ENCODE measurements around the gene AK3.
A peak's percentile ranks its signal among the peaks of the same experiment; 100 is the strongest.

AK3 gene

GRCh38 chr9:4738866-4739586, 2.0 kb downstream of the AK3 start:
- peak overlapping the region; percentile 71 for H3K4me3 ChIP-seq (ENCODE audit: low read length)
- no peak for TF ChIP-seq ZNF274 (IDR thresholded peaks at IDR 0.05; ENCODE audit: low read depth, low read length)

DNA sequence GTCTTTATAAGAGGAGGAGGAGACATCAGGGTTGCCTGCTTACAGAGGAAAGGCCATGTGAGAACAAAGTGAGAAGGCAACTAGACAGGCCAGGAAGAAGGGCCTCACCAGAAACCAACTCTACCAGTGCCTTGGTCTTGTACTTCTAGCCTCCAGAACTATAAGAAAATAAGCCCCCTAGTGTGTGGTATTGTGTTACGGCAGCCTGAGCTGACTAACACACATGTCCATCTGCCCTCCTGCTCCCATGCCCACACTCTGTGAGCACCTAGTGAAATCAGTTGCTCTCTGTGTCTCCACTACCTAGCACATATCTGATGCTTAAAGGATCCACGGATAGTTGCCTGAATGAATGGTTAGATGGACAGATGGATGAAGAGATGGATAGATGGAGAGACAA, 6.9 kb downstream of the AK3 start:
- H3K4me3 ChIP-seq (ENCODE audit: low read length), result no peak overlapping the region
- no peak for TF ChIP-seq ZNF274 (IDR thresholded peaks at IDR 0.05; ENCODE audit: low read depth, low read length)

DNA sequence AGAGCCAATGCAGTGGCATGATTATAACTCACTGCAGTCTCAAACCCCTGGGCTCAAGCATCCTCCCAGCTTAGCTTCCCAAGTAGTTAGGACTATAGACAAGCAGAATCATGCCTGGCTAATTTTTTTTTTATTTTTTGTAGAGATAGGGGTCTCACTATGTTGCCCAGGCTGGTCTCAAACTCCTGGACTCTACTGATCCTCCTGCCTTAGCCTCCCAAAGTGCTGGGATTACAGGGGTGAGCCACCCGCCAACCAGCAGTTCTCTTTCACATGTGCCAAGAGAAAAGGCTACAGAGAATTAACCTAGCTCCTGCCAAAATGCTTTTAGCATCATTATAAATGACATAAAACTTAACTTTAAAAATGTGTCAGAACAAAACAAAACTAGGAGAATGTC, 8.1 kb downstream of the AK3 start:
- H3K4me3 ChIP-seq (ENCODE audit: low read length), result no peak overlapping the region
- TF ChIP-seq ZNF274 (IDR thresholded peaks at IDR 0.05; ENCODE audit: low read depth, low read length), result no peak

DNA sequence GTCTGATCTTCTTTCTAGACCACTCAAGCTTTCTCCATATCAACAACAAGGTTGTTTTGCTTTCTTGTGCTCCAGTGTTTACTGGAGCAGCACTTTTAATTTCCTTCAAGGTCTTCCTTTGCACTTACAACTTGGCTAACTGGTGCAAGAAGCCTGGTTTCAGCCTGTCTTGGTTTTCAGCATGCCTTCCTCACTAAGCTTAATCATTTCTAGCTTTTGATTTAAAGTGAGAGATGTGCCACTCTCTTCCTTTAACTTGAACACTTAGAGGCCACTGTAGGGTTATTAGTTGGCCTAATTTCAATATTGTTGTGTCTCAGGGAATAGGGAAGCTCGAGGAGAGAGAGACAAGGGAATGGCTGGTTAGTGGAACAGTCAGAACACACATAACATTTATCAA, 13.4 kb downstream of the AK3 start:
- TF ChIP-seq ZNF274 (IDR thresholded peaks at IDR 0.05; ENCODE audit: low read depth, low read length), result no peak
- H3K4me3 ChIP-seq (ENCODE audit: low read length), result no peak overlapping the region

DNA sequence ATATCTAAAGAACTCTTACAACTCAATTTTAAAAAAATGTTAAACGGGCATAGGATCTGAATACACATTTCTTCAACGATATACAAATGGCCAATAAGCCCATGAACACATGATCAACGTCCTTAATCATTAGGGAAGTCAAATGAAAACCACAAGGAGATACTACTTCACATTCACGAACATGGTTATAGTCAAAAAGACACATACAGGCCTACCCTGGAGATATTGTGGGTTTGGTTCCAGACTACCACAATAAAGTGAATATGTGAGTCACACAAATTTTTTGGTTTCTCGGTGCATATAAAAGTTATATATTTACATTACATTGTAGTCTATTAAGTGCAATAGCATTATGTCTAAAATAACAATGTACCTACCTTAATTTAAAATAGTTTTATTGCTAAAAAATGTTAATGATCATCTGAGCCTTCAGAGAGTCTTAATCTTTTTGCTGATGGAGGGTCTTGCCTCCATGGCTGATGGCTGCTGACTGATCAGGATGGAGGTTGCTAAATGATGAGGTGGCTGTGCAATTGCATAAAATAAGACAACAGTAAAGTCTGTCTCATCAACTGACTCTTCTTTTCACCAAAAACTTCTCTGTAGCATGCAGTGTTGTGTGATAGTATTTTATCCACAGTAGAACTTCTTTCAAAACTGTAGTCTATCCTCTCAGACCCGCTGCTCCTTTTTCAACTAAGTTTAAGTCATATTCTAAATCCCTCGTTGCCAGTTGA, 15.1 kb downstream of the AK3 start:
- no peak for TF ChIP-seq ZNF274 (IDR thresholded peaks at IDR 0.05; ENCODE audit: low read depth, low read length)
- no peak overlapping the region for H3K4me3 ChIP-seq (ENCODE audit: low read length)

DNA sequence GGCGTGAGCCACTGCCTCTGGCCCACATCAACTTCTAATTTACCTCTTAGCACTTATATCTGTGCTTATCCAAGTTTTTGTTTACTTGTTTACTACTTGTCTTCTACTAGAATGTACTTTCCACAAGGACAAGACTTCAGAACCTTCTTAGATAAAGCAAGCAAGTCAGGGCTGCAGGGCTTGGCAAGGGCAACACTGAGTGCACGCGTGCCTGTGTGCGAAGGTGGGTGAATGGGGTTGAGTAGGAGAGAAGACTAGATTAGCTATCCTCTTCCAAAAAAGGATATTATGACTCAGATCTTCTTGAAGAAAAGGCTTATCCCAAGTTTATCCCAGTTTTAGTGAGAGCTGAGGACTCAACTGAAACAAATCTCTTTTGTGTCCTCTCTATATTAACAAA, 19.3 kb downstream of the AK3 start:
- TF ChIP-seq ZNF274 (IDR thresholded peaks at IDR 0.05; ENCODE audit: low read depth, low read length), result no peak
- H3K4me3 ChIP-seq (ENCODE audit: low read length), result no peak overlapping the region

GRCh38 chr9:4718911-4719310, 22.1 kb downstream of the AK3 start:
- no peak for TF ChIP-seq ZNF274 (IDR thresholded peaks at IDR 0.05; ENCODE audit: low read depth, low read length)
- no peak overlapping the region for H3K4me3 ChIP-seq (ENCODE audit: low read length)

- TF ChIP-seq ZNF274 (IDR thresholded peaks at IDR 0.05; ENCODE audit: low read depth, low read length), result no peak
- H3K4me3 ChIP-seq (ENCODE audit: low read length), result no peak overlapping the region
Observed at GRCh38 chr9:4717815-4718214, 23.2 kb downstream of the AK3 start.

- no peak for TF ChIP-seq ZNF274 (IDR thresholded peaks at IDR 0.05; ENCODE audit: low read depth, low read length)
- H3K4me3 ChIP-seq (ENCODE audit: low read length), result no peak overlapping the region
Observed at GRCh38 chr9:4716163-4716562, 24.8 kb downstream of the AK3 start.

GRCh38 chr9:4714266-4715016, 26.6 kb downstream of the AK3 start:
- no peak overlapping the region for H3K4me3 ChIP-seq (ENCODE audit: low read length)
- TF ChIP-seq ZNF274 (IDR thresholded peaks at IDR 0.05; ENCODE audit: low read depth, low read length), result no peak

DNA sequence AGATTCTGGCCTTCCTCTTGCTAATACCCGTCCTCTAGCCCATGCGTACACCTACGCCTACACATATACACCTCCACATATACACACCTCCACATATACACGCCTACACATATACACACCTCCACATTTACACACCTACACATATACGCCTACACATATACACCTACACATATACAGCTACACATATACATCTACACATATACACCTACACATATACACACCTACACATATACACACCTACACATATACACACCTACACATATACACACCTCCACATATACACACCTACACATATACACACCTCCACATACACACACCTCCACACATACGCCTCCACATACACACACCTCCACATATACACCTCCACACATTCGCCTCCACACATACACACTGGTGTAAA, 27.2 kb downstream of the AK3 start:
- no peak for TF ChIP-seq ZNF274 (IDR thresholded peaks at IDR 0.05; ENCODE audit: low read depth, low read length)
- no peak overlapping the region for H3K4me3 ChIP-seq (ENCODE audit: low read length)

DNA sequence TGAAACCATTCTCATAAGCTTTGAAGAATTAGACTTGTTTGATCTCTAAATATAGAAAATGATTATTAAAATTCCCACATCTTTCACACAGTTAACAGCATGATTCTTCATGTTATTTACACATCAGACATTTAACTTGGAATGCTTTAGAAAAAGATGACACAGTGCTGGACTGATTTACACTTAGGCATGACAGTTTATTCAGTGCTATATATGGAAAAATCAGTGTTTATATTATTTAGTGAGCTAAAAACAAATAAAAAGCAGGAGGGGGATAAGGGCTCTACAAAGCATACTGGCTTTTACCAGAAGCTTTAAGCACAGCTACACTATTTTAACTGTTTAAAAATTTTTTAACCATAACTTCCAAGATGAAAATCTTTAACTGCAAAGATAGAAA, 31.6 kb downstream of the AK3 start:
- H3K4me3 ChIP-seq (ENCODE audit: low read length), result no peak overlapping the region
- TF ChIP-seq ZNF274 (IDR thresholded peaks at IDR 0.05; ENCODE audit: low read depth, low read length), result no peak

DNA sequence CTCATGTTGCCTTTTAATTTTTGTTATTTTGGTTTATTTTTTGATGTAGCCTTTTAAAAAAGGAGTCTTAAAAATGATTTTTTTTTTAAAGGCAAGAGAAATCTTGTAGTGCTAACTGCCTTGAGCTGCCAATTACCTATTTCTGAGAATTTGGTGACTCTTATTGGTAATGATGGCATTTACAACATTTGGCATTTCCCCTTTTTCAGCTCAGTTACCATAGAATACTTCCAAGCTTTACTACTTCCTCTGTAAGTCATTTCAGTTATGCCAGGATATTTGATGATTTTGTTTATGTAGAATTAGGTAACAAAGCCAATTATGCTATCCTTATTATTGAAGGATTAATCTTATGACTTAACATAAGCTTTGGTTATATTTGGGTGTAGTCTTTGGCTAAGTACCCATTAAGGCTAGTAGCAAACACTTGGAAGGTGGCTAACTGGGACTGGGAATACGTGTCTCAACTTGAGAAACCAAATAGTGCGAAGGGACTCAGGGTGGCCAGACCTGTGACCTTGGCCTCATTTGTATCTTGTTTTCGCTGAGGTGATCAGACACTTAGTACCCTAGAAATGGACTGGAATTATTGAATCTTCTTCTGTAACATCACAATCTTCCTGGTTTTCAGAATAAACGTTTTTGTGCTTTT, 33.9 kb downstream of the AK3 start:
- TF ChIP-seq ZNF274 (IDR thresholded peaks at IDR 0.05; ENCODE audit: low read depth, low read length), result no peak
- H3K4me3 ChIP-seq (ENCODE audit: low read length), result no peak overlapping the region

- no peak overlapping the region for H3K4me3 ChIP-seq (ENCODE audit: low read length)
- TF ChIP-seq ZNF274 (IDR thresholded peaks at IDR 0.05; ENCODE audit: low read depth, low read length), result no peak
Observed at GRCh38 chr9:4706021-4706420, 35.0 kb downstream of the AK3 start.

Measured in GM08714 (cell line).